Measurements from ENCODE around the gene UVSSA. TPM values are rescaled to one million over a fixed set of nuclear protein-coding genes. Genes with fewer than 3 reads are reported as not detected.

UVSSA gene
- total RNA-seq, 1 donor from 2014 or later, result 25.5 TPM

DNA sequence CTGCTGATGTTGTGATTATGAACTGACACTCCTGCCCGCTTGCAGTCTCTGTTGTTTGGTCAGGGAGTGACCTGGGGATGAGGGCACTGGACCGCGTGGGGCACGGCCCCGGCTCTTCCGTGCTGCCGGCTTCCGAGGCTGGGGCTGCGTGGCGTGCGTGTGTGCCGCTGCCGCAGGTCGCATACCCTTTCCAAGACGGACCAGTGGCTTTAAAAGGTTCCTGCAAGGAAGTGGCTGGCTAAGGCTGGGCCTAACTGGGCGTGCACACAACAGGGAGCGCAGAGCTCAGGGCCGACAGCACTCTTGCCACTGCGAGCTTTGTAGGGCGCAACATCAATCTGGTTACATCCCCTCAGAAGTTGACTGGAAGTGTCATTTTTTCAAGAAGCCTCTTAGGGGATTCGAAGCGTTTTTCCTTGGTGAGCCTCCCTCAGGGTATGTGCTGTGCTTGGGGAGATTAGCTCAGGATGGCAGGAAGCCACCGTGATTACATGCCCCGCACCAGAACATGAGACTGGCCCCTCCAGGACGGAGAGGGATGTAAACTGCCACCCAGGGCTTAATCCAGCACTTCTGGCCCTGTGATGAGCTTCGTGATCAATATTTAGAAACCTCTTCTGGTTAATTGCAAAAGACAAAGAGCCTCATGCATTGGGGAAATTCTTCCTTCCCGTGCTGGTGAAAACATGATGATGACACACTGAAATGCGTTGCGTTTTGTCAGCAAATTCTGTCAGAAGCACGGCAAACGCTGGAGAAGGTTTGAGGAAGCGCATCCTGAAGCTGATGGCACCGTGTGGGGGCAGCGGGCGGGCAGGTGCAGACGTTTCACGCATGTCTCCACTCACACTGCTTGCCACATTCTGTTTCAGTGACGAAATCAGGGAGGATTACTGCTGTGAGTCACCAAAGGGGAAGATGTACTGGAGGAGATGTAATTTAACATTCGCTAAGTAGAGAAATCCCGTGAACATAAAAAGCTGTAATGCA is 46.2 kb upstream of the UVSSA start:
- H3K36me3 ChIP-seq, result peaks cover 0 to 26% of the 10 kb centered on the region in 2 donors
- intact Hi-C loops (cut with DNase I), result no loop called here
- H3K9me3 ChIP-seq, result no peaks in the 10 kb centered on the region
- H3K27me3 ChIP-seq, result no peaks in the 10 kb centered on the region
- peaks cover 22% of the 10 kb centered on the region for H3K4me1 ChIP-seq
- H3K27ac ChIP-seq, result no peak overlapping the region
- DNase-seq (ENCODE audit: extremely low spot score in 2 of 2), result no peak
- H3K4me3 ChIP-seq, result no peak overlapping the region
- peak; percentile 53 to 72 for TF ChIP-seq POLR2AphosphoS5 (IDR thresholded peaks at IDR 0.05; ENCODE audit: insufficient read depth in 1 of 2, low read depth in 1 of 2)
- TF ChIP-seq, protein P1, sequence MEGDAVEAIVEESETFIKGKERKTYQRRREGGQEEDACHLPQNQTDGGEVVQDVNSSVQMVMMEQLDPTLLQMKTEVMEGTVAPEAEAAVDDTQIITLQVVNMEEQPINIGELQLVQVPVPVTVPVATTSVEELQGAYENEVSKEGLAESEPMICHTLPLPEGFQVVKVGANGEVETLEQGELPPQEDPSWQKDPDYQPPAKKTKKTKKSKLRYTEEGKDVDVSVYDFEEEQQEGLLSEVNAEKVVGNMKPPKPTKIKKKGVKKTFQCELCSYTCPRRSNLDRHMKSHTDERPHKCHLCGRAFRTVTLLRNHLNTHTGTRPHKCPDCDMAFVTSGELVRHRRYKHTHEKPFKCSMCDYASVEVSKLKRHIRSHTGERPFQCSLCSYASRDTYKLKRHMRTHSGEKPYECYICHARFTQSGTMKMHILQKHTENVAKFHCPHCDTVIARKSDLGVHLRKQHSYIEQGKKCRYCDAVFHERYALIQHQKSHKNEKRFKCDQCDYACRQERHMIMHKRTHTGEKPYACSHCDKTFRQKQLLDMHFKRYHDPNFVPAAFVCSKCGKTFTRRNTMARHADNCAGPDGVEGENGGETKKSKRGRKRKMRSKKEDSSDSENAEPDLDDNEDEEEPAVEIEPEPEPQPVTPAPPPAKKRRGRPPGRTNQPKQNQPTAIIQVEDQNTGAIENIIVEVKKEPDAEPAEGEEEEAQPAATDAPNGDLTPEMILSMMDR (IDR thresholded peaks at IDR 0.05), result no peak

DNA sequence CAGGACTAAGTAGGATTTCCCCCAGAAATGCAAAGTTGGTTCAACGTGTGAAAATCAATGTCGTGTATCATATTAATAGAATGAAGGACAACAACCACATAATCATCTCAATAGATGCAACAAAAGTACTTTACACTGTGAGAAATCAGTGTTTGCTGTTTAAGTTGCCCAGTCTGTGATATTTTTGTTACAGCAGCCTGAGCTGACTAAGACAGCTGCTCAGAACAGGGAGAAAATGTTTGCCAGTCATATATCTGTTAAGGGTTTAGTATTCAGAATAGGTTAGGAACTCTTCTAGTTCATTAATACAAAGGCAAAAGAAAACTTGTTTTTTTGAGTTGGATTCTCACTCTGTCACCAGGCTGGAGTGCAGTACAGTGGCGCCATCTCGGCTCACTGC is 44.8 kb upstream of the UVSSA start:
- Histone ChIP-seq H3K36me3 (peaks cover 0 to 21% of the 10 kb centered on the region in 2 donors), H3K4me3 (no peak overlapping the region), H3K9me3 (no peaks in the 10 kb centered on the region), H3K27me3 (no peaks in the 10 kb centered on the region), H3K4me1 (peaks cover 32% of the 10 kb centered on the region), H3K27ac (no peak overlapping the region)
- intact Hi-C loops (cut with DNase I), result no loop called here
- DNase-seq (ENCODE audit: extremely low spot score in 2 of 2), result no peak
- TF ChIP-seq, protein P1 (IDR thresholded peaks at IDR 0.05), result no peak
- TF ChIP-seq POLR2AphosphoS5 (IDR thresholded peaks at IDR 0.05; ENCODE audit: insufficient read depth in 1 of 2, low read depth in 1 of 2), result no peak
- no peak for TF ChIP-seq POLR2A (IDR thresholded peaks at IDR 0.05)

DNA sequence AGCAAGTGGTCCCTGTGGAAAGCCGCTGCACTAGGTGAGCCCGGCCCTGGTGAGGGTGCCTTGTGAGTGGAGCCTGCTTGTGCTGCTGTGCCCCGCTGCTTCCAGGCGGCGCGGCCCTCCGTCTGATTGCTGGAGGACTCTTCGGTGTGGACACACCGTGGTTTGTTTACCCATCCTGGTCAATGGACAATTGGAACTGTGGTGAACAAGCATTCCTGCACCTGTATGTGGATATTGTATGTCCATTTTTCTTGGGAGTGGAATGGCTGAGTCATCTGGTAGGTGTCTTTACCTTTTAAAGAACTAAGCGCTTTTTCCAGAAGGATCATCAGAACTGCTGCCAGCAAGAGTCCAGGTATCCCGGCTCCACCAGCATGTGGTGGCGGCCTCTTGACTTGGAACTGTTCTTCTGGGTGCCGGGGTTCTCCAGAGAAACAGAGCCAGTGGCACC is 41.7 kb upstream of the UVSSA start:
- H3K27ac ChIP-seq, result no peak overlapping the region
- peaks cover 0 to 5% of the 10 kb centered on the region in 2 donors for H3K36me3 ChIP-seq
- TF ChIP-seq POLR2A (IDR thresholded peaks at IDR 0.05), result no peak
- TF ChIP-seq, protein P1 (IDR thresholded peaks at IDR 0.05), result no peak
- no peak for TF ChIP-seq POLR2AphosphoS5 (IDR thresholded peaks at IDR 0.05; ENCODE audit: insufficient read depth in 1 of 2, low read depth in 1 of 2)
- H3K27me3 ChIP-seq, result no peaks in the 10 kb centered on the region
- no peak overlapping the region for H3K4me3 ChIP-seq
- H3K4me1 ChIP-seq, result peaks cover 53% of the 10 kb centered on the region
- H3K9me3 ChIP-seq, result no peaks in the 10 kb centered on the region
- intact Hi-C loops (cut with DNase I), result no loop called here
- no peak for DNase-seq (ENCODE audit: extremely low spot score in 2 of 2)

DNA sequence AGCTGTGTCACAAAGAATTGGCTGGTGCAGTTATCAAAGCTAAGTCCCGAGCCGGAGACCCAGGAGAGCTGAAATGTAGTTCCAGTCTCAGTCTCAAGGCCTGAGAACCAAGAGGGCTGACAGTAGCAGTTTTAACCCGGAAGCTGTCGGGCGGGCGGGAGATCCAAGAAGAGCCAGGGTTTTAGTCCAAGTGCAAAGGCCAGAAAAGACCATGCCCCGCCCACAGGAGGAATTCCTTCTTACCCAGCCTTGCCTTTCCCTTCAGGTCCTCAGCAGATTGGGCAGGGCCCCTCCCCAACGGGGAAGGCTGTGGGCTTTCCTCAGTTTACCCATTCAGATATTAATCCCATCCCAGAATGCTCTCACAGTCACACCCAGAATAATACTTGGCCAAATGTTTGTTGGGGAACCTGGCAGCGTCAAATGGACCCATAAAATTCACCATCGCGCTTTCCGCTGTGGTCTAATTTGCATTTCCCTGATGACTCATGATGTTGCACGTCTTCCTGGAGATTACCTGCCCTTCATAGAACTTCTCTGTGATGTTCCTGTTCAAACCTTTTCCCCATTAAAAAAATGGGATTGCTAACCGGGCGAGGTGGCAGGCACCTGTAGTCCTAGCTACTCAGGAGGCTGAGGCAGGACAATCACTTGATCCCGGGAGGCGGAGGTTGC is 41.1 kb upstream of the UVSSA start:
- Histone ChIP-seq H3K4me3 (no peak overlapping the region), H3K27me3 (no peaks in the 10 kb centered on the region), H3K36me3 (no peaks in the 10 kb centered on the region), H3K9me3 (no peaks in the 10 kb centered on the region), H3K4me1 (peaks cover 53% of the 10 kb centered on the region), H3K27ac (no peak overlapping the region)
- no peak for DNase-seq (ENCODE audit: extremely low spot score in 2 of 2)
- intact Hi-C loops (cut with DNase I), result no loop called here
- TF ChIP-seq POLR2AphosphoS5 (IDR thresholded peaks at IDR 0.05; ENCODE audit: insufficient read depth in 1 of 2, low read depth in 1 of 2) (no peak), POLR2A (IDR thresholded peaks at IDR 0.05) (no peak)
- TF ChIP-seq, protein P1 (IDR thresholded peaks at IDR 0.05), result no peak

Data from vagina (tissue), 2 donors.